GM21529 (cell line): ENCODE data around the gene NCAPD2.
"Not testable (repeated sequence)": the region's sequence is repeated elsewhere in the genome, so short reads cannot be mapped to it uniquely, and the experiment has no call there.

Experiments used
- ATAC-seq: cut with Tn5 transposase; IDR thresholded peaks from one replicate; pipeline ENCODE4 v1.9.1; 2021; ENCODE audit not compliant: unreplicated experiment

Gene NCAPD2

DNA sequence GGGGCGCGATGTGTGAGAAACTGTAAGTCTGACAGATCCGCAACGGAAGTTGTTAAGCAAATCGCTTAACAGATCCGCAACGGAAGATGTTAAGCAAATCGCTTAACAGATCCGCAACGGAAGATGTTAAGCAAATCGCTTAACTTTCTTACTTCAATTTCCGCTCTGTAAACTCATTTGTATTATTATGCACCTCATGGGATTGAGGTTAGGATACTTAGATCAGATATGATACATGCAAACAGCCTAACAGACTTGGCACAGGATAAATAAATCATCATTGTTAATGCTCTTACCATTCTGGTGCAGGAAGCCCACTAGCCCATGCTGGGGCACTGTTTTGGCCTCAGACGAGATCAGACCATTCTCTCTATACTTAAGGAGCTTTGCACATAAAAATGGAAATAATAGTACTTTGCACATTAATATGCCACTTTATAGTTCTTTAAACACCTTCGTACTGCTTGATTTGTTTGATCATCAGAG is 399 bp downstream of the NCAPD2 start:
- ATAC-seq, result no peak

DNA sequence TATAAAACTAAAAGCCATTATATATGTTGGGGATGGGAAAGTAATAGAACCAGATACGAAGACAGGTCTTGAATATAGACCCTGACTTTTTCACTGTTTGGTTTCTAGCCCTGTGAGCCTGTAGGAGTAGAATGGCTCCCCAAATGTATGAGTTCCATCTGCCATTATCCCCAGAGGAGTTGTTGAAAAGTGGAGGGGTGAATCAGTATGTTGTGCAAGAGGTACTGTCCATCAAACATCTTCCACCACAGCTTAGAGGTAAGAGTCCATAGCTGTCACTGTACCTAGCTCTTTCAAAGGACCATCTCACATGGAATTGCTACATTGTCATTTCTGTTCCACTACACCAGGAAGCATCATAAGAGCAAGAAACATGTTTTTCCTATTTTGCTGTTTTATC is 1.1 kb downstream of the NCAPD2 start:
- no peak for ATAC-seq

DNA sequence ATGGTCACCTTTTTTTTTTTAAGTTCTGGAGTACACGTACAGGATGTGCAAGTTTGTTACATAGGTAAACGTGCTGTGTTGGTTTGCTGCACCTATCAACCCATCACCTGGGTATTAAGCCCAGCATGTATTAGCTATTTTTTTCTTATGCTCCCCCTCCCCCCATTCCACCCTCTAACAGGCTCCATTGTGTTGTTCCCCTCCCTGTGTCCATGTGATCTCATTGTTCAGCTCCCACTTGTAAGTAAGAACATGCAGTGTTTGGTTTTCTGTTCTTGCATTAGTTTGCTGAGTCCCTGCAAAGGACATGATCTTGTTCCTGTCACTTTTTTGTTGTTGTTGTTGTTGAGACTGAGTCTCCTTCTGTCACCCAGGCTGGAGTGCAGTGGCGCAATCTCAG is 3.4 kb downstream of the NCAPD2 start:
- not testable (repeated sequence) for ATAC-seq

DNA sequence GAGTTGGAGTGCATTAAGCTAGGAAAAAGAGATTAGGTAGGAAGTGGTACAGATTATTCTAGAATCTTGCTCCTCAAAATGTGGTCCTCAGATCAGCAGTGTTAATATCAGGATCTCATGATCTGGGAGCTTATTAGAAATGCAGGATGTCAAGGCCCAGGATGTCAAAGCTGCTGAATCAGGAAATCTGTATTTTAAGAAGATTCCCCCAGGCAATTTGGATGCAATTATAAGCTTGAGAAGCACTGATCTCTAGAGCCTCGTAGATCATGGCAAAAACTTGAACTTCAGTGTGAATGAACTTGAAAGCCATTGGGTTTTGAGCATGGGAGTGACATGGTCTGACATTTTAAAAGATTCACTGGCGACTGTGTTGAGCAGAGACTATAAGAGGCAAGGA is 6.6 kb downstream of the NCAPD2 start:
- no peak for ATAC-seq

DNA sequence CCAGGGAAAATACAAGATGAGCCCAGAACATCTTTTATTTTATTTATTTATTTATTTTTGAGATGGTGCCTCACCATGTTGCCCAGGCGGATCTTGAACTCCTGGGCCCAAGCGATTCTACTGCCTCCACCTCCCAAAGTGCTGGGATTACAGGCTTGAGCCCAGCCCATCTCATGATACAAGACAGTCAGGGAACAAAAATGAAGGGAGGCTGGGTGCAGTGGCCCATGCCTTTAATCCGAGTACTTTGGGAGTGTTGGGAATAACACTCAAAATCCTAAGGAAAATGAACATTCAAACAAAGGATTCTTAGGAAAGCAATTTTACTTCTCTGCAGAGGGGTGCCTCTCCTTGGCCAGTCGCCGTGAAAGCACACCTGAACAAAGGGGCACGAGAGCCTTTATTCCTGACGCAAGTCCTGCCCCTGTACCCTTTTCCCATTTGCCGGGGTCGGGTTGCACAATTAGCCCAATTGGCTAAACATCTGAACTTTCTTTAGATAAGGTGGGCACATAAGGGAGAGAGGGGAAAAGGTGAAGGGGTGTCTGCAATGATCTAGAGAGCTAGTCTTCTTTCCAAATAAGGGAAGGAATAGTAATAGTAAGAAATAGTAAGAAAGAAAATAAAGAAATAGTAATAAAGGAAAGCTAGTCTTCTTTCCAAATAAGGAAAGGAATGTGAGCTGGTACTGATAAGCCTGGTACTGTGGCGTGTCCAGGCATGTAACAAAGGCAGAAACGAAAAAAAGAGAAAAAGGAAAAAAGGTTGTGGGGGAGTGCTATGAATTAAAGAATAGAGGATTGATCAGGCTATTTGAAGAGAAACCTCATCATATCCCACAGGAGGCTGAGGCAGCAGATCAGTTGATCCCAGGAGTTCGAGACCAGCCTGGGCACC is 13.4 kb downstream of the NCAPD2 start:
- ATAC-seq, result no peak

DNA sequence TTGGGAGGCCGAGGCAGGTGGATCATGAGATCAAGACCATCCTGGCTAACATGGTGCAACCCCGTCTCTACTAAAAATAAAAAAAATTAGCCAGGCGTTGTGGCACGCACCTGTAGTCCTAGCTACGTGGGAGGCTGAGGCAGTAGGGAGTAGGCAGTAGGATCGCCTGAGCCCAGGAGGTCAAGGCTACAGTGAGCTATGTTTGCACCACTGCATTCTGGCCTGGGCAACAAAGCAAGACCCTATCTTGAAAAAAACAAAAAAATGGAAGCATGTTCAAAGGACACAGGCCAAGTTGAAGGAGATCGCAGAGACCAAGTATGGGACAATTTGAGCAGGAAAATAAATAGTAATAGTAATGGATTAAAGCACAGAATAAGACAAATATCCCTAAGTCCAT is 14.2 kb downstream of the NCAPD2 start:
- ATAC-seq, result no peak

DNA sequence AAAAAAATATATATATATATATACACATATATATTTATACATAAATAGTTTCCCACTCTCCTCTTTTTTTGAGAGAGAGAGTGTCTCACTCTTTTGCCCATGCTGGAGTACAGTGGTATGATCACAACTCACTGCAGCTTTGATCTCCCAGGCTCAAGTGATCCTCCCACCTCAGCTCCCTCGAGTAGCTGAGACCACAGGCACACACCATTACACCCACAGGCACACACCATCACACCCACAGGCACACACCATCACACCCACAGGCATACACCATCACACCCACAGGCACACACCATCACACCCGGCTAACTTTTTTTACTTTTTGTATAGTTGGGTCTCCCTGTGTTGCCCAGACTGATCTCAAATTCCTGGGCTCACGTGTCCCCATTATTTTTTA is 26.3 kb downstream of the NCAPD2 start:
- ATAC-seq, result no peak

DNA sequence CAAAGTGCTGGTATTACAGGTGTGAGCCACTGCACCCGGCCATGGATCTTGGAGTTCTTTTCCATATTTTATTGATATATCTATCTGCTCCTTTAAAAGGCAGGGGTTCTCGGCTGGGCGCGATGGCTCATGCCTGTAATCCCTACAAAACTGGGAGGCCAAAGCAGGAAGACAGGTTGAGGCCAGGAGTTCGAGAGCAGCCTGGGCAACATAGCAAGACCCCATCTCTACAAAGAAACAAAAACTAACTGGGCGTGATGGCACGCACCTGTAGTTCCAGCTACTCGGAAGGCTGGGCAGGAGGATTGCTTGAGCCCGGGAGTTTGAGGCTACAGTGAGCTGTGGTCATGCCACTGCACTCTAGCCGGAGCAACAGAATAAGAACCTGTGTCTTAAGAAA is 28.3 kb downstream of the NCAPD2 start:
- ATAC-seq, result no peak

DNA sequence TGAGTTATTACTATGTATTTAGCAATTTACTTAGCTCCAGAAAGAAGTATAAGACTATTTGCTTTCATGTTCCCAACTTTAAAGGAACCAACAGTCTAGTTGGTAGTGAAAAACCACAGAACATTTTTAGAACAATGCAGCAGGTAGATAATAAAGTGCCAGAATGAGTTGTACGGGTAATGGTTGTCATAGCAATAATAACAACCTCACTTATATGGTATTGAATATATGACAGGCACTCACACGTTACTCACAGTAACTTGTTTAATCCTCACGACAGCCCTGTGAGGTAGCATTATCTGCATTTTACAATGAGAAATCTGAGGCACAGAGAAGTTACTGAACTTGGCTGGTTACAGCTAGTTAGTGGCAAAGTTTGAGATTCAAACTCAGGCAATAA is 29.8 kb downstream of the NCAPD2 start:
- no peak for ATAC-seq

DNA sequence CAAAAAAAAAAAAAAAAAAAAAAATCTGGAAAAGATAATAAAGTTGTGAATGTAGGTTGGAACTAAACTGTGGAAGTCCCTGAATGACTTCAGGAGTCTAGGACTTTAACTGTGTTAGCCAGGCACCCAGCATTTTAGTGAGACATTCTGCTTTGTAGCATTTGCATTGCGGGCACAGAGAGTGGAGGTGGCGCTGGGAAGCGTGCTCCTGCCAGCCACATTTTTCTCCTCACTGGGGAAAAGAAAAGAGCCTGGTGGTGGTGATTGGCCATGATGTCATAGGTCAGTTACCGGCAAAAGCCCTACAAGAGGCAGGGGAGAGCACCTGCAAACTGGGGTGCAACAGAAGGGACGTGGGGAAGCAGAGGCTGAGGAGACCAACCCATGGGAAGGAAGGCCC is 30.7 kb downstream of the NCAPD2 start:
- no peak for ATAC-seq

DNA sequence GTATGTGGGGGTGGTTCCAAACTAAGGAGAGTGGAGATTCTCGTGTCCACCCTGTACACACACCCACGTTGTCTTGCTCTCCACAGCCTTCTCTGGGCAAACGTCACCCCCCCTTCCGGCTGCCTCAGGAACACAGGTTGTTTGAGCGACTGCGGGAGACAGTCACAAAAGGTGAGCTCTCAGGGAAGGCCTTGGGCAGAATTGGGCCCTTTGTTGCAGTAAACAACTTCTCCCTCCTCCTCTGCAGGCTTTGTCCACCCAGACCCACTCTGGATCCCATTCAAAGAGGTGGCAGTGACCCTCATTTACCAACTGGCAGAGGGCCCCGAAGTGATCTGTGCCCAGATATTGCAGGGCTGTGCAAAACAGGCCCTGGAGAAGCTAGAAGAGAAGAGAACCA is 32.3 kb downstream of the NCAPD2 start:
- ATAC-seq, result no peak

DNA sequence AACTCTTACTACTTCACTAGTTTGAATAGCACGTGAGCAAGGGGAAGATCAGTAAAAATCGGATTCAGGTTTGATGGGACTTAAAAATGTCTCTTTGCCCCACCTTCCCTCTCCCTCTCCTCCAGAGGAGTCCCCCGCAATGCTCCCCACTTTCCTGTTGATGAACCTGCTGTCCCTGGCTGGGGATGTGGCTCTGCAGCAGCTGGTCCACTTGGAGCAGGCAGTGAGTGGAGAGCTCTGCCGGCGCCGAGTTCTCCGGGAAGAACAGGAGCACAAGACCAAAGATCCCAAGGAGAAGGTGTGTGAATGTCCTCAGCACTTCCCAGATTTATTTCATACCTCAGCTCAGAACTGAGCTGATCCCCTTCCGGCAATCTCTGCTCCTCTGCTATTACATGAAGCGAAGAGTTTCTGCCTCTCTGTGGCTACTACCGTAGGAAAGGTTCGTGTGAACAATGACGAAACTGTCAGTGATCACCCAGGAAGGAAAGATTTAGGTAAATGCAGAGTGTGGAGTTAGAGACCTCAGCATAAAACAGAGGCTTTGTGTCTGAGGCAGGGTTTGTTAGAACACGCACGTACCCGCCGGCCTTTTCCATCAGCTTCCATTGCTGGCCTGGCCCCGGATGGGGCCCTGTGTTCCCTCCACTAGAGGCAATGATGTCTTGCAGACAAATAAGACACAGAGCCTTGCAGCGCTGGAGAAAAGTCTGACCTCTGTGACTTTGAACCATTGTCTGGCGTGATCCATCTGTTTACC is 33.0 kb downstream of the NCAPD2 start:
- no peak for ATAC-seq

DNA sequence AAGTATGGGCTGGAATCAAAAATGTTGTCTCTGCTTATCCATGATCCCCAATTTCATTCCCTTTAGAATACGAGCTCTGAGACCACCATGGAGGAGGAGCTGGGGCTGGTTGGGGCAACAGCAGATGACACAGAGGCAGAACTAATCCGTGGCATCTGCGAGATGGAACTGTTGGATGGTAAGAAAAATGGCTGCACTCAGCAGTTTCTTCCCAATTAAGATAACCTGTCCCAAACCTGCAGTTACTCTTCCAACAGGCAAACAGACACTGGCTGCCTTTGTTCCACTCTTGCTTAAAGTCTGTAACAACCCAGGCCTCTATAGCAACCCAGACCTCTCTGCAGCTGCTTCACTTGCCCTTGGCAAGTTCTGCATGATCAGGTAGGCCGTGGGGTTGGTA is 33.8 kb downstream of the NCAPD2 start:
- ATAC-seq, result no peak

DNA sequence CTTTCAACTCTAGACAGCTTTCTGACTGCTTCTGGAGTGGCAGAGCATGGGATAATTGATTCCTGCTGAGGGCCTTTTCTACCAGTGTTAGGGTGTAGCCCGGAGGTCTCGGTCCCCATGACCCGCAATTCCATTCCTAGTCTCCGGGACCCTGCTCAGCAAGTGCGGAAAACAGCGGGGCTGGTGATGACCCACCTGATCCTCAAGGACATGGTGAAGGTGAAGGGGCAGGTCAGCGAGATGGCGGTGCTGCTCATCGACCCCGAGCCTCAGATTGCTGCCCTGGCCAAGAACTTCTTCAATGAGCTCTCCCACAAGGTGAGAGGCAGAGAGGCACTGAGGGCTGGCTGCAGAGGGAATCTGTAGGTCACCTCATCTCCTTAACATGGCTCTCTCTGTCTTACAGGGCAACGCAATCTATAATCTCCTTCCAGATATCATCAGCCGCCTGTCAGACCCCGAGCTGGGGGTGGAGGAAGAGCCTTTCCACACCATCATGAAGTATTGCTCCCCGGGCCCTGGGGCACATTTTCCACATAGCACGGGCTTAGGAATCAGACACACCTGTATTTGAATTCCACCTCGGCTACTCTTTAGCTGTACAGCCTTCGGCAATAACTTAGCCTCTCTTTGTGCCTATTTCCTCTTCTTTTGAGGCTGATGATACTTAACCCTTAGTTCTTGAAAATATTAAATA is 34.8 kb downstream of the NCAPD2 start:
- no peak for ATAC-seq

DNA sequence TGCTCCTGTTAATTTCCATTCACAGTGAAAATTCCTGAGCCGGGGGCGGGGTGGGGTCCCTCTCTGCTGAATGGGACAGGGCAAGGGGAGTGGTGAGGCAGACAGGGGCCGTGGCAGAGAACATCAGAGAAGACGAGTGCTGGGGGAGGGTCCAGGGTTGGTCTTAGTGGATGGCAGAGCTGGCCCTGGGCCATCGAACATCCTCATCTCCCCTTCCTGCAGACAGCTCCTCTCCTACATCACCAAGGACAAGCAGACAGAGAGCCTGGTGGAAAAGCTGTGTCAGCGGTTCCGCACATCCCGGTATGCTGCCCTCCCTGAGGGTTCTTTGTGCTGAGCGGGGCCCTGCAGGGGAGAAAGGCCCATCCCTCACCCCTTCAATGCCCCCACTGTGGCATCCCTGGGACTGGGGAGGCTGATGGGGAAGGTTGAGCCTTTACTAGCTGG is 35.4 kb downstream of the NCAPD2 start:
- ATAC-seq, result no peak

DNA sequence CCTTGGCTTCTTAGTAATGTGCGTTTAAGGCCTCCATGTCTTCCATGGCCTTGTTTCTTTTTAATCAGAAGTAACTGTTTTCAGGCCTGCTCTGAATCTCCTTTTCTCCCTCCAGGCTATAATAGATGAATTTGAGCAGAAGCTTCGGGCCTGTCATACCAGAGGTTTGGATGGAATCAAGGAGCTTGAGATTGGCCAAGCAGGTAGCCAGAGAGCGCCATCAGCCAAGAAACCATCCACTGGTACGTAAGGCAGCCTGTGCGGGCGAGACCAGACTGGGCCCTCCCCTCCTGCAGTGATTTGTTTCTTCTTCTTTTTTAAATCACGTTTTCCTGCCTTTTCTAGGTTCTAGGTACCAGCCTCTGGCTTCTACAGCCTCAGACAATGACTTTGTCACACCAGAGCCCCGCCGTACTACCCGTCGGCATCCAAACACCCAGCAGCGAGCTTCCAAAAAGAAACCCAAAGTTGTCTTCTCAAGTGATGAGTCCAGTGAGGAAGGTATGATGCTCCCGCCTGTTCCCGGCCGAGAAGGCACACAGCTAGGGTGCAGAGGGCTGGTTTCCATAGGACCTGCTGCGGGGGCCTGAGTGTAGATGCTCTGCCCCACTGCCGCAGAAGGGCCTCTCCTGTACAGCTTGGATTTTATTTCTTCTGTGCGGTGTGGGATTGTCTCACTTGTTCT is 36.8 kb downstream of the NCAPD2 start:
- ATAC-seq, result no peak

DNA sequence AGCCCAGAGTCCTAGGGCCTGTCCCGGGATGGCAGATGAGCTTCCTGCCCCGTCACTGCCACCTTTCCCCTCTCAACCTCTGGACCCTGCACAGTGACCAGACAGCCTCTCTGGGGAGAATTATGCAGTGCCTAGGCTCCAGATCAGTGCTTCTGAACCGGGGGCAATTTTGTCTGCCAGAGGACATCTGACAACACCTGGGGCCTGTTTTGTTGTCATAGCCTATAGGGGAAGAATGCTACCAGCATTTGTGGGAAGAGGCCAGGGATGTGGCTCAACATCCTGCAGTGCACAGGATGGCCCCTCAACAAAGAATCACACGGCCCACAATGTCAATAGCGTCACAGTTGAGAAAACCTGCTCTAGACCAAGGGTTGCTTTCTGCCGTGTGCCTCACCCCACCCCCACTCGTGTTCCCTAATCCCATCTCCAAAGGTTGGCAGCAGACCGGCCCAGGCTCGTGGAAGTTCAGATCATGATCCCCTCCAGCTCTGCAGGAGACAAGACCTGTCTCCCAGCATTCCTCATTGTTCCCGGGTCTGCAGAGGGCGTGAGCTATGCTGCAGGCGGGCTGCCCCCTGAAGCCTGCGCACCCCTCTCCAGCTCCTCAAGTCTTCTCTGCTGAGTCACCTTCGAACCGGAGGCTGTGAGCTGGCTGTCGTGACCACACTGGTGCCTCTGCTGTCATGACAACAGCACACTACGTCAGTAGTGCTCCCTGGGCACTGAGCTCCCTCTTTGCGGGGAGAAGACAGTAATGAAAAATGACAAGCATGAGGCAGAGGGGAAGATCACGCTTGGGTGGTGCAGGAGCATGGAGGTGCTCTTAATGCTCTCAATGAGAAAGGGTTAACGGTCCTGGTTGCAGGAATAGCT is 38.4 kb downstream of the NCAPD2 start:
- ATAC-seq, result peak; percentile 25

DNA sequence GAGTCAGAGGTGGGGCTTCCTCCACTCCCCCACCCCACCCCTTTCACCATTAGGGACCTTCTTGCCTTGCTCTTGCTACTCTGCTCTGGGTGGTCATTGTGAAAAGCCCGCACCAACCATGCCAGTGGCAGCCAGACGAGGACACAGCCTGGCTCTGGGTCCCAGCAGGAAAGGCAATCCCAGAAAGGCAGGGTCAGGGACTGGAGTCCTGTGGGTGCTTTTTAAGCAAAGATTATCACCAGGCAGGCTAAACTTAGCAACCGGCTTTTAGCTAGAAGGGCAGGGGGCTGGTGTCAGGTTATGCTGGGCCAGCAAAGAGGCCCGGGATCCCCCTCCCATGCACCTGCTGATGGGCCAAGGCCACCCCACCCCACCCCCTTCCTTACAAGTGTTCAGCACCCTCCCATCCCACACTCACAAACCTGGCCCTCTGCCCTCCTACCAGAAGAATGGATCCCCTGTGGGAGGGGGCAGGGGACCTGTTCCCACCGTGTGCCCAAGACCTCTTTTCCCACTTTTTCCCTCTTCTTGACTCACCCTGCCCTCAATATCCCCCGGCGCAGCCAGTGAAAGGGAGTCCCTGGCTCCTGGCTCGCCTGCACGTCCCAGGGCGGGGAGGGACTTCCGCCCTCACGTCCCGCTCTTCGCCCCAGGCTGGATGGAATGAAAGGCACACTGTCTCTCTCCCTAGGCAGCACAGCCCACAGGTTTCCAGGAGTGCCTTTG is 39.2 kb downstream of the NCAPD2 start:
- ATAC-seq, result peak; percentile 12

DNA sequence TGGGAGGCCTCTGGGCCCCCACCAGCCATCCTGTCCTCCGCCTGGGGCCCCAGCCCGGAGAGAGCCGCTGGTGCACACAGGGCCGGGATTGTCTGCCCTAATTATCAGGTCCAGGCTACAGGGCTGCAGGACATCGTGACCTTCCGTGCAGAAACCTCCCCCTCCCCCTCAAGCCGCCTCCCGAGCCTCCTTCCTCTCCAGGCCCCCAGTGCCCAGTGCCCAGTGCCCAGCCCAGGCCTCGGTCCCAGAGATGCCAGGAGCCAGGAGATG is 39.7 kb downstream of the NCAPD2 start:
- peak; percentile 6 for ATAC-seq
